SK-N-SH treated with all-trans-retinoic acid at 6 μM for 48 hours (cell line): ENCODE results near the gene FGFBP3.

Experiments used
- GLIS3 ChIP-seq: fragments of 250-450 bp; sonication (Bioruptor Pico); IDR thresholded peaks from 2 replicates; pipeline ENCODE4 v1.5.0; 2020; ENCODE audit warnings: mild to moderate bottlenecking, moderate library complexity
- ISL1 ChIP-seq: fragments of 250-450 bp; sonication (Bioruptor Pico); IDR thresholded peaks from 2 replicates; pipeline ENCODE4 v2.1.2; 2022; ENCODE audit warnings: mild to moderate bottlenecking, moderate library complexity
- OSR1 ChIP-seq: fragments of 250-450 bp; sonication (Bioruptor Pico); IDR thresholded peaks from 2 replicates; pipeline ENCODE4 v1.8.0; 2022; ENCODE audit warnings: moderate library complexity, mild to moderate bottlenecking, inconsistent platforms
- PPARA ChIP-seq: fragments of 250-450 bp; sonication (Bioruptor Pico); IDR thresholded peaks from 2 replicates; pipeline ENCODE4 v1.5.0; 2020; ENCODE audit warnings: mild to moderate bottlenecking, borderline replicate concordance
- RARB ChIP-seq: fragments of 250-450 bp; sonication (Bioruptor Pico); IDR thresholded peaks from 2 replicates; pipeline ENCODE4 v1.8.0; 2021; ENCODE audit warnings: mild to moderate bottlenecking, moderate library complexity
- TOX ChIP-seq: fragments of 250-450 bp; sonication (Bioruptor Pico); IDR thresholded peaks from 2 replicates; pipeline ENCODE4 v1.8.0; 2021; ENCODE audit warnings: mild to moderate bottlenecking, moderate library complexity, borderline replicate concordance
- ZNF565 ChIP-seq: fragments of 450-650 bp; formaldehyde crosslinking; conservative IDR thresholded peaks from 2 replicates; pipeline ENCODE4 v1.5.0; 2020; ENCODE audit warnings: low read depth, mild to moderate bottlenecking, moderate library complexity
- TF ChIP-seq, protein P1 (sequence below): fragments of 250-450 bp; sonication (Bioruptor Pico); IDR thresholded peaks from 2 replicates; pipeline ENCODE4 v1.8.0; 2020; ENCODE audit warnings: mild to moderate bottlenecking, moderate library complexity, borderline replicate concordance
- TF ChIP-seq, protein P2 (sequence below): fragments of 250-450 bp; sonication (Bioruptor Pico); IDR thresholded peaks from 2 replicates; pipeline ENCODE4 v1.8.0; 2021; ENCODE audit warnings: low read depth, mild to moderate bottlenecking, moderate library complexity, borderline replicate concordance

DNA sequence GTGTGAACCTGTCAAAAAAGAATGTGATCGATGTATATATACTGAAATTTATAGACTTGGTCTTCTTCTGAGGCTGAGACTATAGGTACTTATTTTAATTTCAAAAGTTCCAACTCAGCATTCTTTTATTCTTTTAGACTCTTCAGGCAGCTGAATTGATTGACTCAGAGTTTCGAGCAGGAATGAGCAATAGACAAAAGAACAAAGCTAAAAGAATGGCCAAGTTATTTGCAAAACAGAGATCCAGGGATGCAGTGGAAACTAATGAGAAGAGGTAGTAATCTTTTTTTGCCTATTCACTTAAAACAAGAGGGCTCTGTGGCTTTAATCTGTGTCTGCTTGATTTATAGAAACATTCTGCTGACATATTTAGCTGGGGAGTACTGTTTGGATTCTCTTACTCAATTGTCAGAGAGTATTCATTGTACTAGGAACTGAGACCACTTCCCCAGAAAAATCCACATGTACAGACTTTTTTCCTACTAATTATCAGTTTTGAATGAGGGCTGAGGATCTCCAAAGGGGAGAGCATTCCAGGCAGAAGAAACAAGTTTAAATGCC is 44.4 kb upstream of the FGFBP3 start:
- TF ChIP-seq PPARA (CRISPR knock-in tag), result no peak
- no peak for TF ChIP-seq ISL1 (CRISPR knock-in tag)
- no peak for TF ChIP-seq GLIS3
- TF ChIP-seq, protein P1, sequence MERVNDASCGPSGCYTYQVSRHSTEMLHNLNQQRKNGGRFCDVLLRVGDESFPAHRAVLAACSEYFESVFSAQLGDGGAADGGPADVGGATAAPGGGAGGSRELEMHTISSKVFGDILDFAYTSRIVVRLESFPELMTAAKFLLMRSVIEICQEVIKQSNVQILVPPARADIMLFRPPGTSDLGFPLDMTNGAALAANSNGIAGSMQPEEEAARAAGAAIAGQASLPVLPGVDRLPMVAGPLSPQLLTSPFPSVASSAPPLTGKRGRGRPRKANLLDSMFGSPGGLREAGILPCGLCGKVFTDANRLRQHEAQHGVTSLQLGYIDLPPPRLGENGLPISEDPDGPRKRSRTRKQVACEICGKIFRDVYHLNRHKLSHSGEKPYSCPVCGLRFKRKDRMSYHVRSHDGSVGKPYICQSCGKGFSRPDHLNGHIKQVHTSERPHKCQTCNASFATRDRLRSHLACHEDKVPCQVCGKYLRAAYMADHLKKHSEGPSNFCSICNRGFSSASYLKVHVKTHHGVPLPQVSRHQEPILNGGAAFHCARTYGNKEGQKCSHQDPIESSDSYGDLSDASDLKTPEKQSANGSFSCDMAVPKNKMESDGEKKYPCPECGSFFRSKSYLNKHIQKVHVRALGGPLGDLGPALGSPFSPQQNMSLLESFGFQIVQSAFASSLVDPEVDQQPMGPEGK (CRISPR knock-in tag), result no peak
- TF ChIP-seq, protein P2, sequence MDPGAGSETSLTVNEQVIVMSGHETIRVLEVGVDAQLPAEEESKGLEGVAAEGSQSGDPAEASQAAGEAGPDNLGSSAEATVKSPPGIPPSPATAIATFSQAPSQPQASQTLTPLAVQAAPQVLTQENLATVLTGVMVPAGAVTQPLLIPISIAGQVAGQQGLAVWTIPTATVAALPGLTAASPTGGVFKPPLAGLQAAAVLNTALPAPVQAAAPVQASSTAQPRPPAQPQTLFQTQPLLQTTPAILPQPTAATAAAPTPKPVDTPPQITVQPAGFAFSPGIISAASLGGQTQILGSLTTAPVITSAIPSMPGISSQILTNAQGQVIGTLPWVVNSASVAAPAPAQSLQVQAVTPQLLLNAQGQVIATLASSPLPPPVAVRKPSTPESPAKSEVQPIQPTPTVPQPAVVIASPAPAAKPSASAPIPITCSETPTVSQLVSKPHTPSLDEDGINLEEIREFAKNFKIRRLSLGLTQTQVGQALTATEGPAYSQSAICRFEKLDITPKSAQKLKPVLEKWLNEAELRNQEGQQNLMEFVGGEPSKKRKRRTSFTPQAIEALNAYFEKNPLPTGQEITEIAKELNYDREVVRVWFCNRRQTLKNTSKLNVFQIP (CRISPR knock-in tag), result no peak
- no peak for TF ChIP-seq OSR1 (CRISPR knock-in tag)
- no peak for TF ChIP-seq RARB (CRISPR knock-in tag)
- no peak for TF ChIP-seq TOX (CRISPR knock-in tag)
- no peak for TF ChIP-seq ZNF565 (CRISPR knock-in tag)
